HG03457 (cell line): ENCODE results near the gene FMN1.

ENCODE experiments used
- ATAC-seq: cut with Tn5 transposase; IDR thresholded peaks from one replicate; pipeline ENCODE4 v1.9.1; 2021; ENCODE audit warnings: moderate number of reproducible peaks; ENCODE audit not compliant: unreplicated experiment

The FMN1 gene

GRCh38 chr15:33126559-33127290, 67.8 kb downstream of the FMN1 start:
- ATAC-seq = no peak

GRCh38 chr15:33125894-33126537, 68.5 kb downstream of the FMN1 start:
- no peak for ATAC-seq

GRCh38 chr15:33124811-33125210, 69.7 kb downstream of the FMN1 start:
- no peak for ATAC-seq

GRCh38 chr15:33124279-33124678, 70.2 kb downstream of the FMN1 start:
- no peak for ATAC-seq

GRCh38 chr15:33119865-33120264, 74.6 kb downstream of the FMN1 start:
- no peak for ATAC-seq

- ATAC-seq = no peak
These were observed 75.2 kb downstream of the FMN1 start for GRCh38 chr15:33119273-33119672.

- no peak for ATAC-seq
These were observed 78.3 kb downstream of the FMN1 start for GRCh38 chr15:33116198-33116597.

GRCh38 chr15:33115191-33115861, 79.2 kb downstream of the FMN1 start:
- no peak for ATAC-seq

- ATAC-seq = no peak
These were observed 80.2 kb downstream of the FMN1 start for GRCh38 chr15:33114374-33114717.

GRCh38 chr15:33113666-33114373, 80.7 kb downstream of the FMN1 start:
- ATAC-seq = no peak

GRCh38 chr15:33112541-33113105, 81.9 kb downstream of the FMN1 start:
- ATAC-seq = no peak

GRCh38 chr15:33111041-33111451, 83.5 kb downstream of the FMN1 start:
- no peak for ATAC-seq

- no peak for ATAC-seq
These were observed 85.2 kb downstream of the FMN1 start for GRCh38 chr15:33109345-33109744.

- no peak for ATAC-seq
These were observed 86.0 kb downstream of the FMN1 start for GRCh38 chr15:33108518-33108917.

- ATAC-seq = no peak
These were observed 86.6 kb downstream of the FMN1 start for GRCh38 chr15:33107950-33108349.

GRCh38 chr15:33104212-33104611, 90.3 kb downstream of the FMN1 start:
- ATAC-seq = no peak

- ATAC-seq = no peak
These were observed 93.5 kb downstream of the FMN1 start for GRCh38 chr15:33101036-33101435.

GRCh38 chr15:33100314-33100713, 94.2 kb downstream of the FMN1 start:
- no peak for ATAC-seq

GRCh38 chr15:33099739-33100138, 94.8 kb downstream of the FMN1 start:
- no peak for ATAC-seq

- no peak for ATAC-seq
These were observed 95.3 kb downstream of the FMN1 start for GRCh38 chr15:33099213-33099612.
